HepG2 (cell line): ENCODE data around the gene TNFAIP8L2. TPM values are rescaled to one million over a fixed set of nuclear protein-coding genes. Genes with fewer than 3 reads are reported as not detected.

Source experiments
- ATF6 ChIP-seq: sonication (generic); formaldehyde crosslinking; conservative IDR thresholded peaks from 2 replicates; pipeline ENCODE4 v1.4.0; 2020; ENCODE audit warnings: missing genetic modification reagents
- GRHL1 ChIP-seq: sonication (generic); formaldehyde crosslinking; conservative IDR thresholded peaks from 2 replicates; pipeline ENCODE4 v1.8.0; 2022; ENCODE audit warnings: missing genetic modification reagents
- MAF1 ChIP-seq: sonication (generic); formaldehyde crosslinking; IDR thresholded peaks from 2 replicates; pipeline ENCODE4 v1.5.0; 2020; ENCODE audit warnings: missing genetic modification reagents, borderline replicate concordance
- MTA1 ChIP-seq: sonication (generic); formaldehyde crosslinking; IDR thresholded peaks from 2 replicates; pipeline ENCODE4 v1.4.0; 2020; ENCODE audit warnings: missing genetic modification reagents, mild to moderate bottlenecking, borderline replicate concordance
- PBX3 ChIP-seq: sonication (generic); formaldehyde crosslinking; IDR thresholded peaks from 2 replicates; pipeline ENCODE4 v1.8.1; 2023; ENCODE audit warnings: missing genetic modification reagents, inconsistent platforms, borderline replicate concordance
- POLR2A ChIP-seq, 2 experiments: IDR thresholded peaks; 2 replicates each; pipeline ENCODE4 v1.6.1; 2011; ENCODE audit warnings: low read depth in 2 of 2, low read length in 2 of 2, mild to moderate bottlenecking in 1 of 2, moderate library complexity in 1 of 2; ENCODE audit not compliant: insufficient read depth in 1 of 2
- RXRA ChIP-seq: sonication (generic); formaldehyde crosslinking; IDR thresholded peaks from 2 replicates; pipeline ENCODE4 v1.5.1; 2020; ENCODE audit warnings: missing genetic modification reagents
- UBTF ChIP-seq: sonication (generic); formaldehyde crosslinking; IDR thresholded peaks from 2 replicates; pipeline ENCODE4 v1.4.0; 2020; ENCODE audit warnings: mild to moderate bottlenecking, missing genetic modification reagents
- ZNF264 ChIP-seq: sonication (generic); formaldehyde crosslinking; IDR thresholded peaks from 2 replicates; pipeline ENCODE4 v1.4.0; 2020; ENCODE audit warnings: missing genetic modification reagents
- ZNF333 ChIP-seq: sonication (generic); formaldehyde crosslinking; IDR thresholded peaks from 2 replicates; pipeline ENCODE4 v1.4.0; 2020; ENCODE audit warnings: mild to moderate bottlenecking, missing genetic modification reagents, borderline replicate concordance
- ZNF496 ChIP-seq: sonication (generic); formaldehyde crosslinking; IDR thresholded peaks from 2 replicates; pipeline ENCODE4 v1.8.1; 2023; ENCODE audit warnings: mild to moderate bottlenecking, moderate library complexity, missing genetic modification reagents; ENCODE audit not compliant: insufficient replicate concordance
- ZNF766 ChIP-seq: sonication (generic); formaldehyde crosslinking; IDR thresholded peaks from 2 replicates; pipeline ENCODE4 v1.5.0; 2020; ENCODE audit warnings: missing genetic modification reagents, borderline replicate concordance
- ZSCAN12 ChIP-seq: sonication (generic); formaldehyde crosslinking; IDR thresholded peaks from 2 replicates; pipeline ENCODE4 v1.9.0; 2021; ENCODE audit warnings: mild to moderate bottlenecking, missing genetic modification reagents
- polyA plus RNA-seq, 8 experiments: library from polyadenylated mRNA; depleted of rRNA in 3 of 8; stranded (reverse) in 7 of 8; unstranded in 1 of 8; fragments of >200 nt; fragmentation: Illumina TruSeq in 4 of 8; extraction: Trizol in 4 of 8; gene quantifications; 2 replicates each; pipeline versions ENCODE4 v1.2.1 to v1.2.3, GENCODE V29; 2011 to 2016; ENCODE audit warnings: low read depth in 4 of 8, missing spikeins in 1 of 8, mixed read lengths in 1 of 8; ENCODE audit not compliant: insufficient read depth in 1 of 8
- total RNA-seq, 5 experiments: library from RNA; depleted of rRNA; stranded (reverse); fragments of >200 nt; fragmentation: Illumina TruSeq; extraction: Trizol; gene quantifications; 2 replicates each; pipeline ENCODE4 v1.2.3, GENCODE V29; 2016; ENCODE audit warnings: low read depth in 1 of 5
- TF ChIP-seq, protein P1 (sequence below): IDR thresholded peaks from 2 replicates; pipeline ENCODE4 v1.6.1; 2016
- TF ChIP-seq, protein P2 (sequence below): sonication (generic); formaldehyde crosslinking; IDR thresholded peaks from 2 replicates; pipeline ENCODE4 v1.8.1; 2023; ENCODE audit warnings: mild to moderate bottlenecking, missing genetic modification reagents

TNFAIP8L2 gene
- total and polyA plus RNA-seq, 2 of the 13 experiments (the other 11 are each of a cell fraction or from before 2014, with no cell fraction given): not detected

DNA sequence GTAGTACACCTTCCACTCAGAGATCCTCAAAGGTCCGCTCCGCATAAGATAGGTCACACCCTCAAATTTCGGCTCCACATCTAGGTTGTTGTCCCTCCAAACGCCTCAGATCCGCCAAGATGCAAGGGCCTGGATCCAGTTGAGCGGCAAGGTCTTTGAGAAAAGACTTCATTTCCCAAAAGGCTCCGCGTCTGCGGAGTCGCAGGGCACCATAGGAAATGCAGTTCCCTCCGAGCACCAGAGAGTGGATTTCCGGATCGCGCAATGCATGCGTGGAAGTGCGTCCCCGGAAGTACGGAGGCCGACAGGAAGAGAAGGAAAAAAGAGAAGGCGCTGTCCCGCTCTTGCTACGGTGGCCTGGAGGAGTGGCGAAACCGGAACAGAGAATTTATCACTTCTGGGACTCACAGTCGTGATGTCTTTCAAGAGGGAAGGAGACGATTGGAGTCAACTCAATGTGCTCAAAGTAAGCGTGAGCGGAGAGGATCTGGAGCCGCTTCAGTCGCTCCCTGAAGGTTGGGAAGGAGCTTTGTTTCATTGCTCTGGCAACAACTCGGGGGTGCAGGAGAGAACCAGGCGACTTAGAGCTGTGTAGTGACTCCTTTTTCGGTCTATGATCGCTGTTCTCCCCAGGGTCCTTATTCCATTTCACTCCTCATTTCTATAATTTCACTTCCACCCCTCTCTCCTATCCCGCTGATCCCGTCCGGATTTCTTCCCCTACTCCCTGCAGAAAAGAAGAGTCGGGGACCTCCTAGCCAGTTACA lies 9.5 kb downstream of the TNFAIP8L2 start, which contains the start of the genes LYSMD1 and SCNM1 (continued):
- TF ChIP-seq ATF6 (CRISPR knock-in tag): 0 out of 2 replicates have a peak, but pooled peaks have one; percentile 72
- 0 out of 2 replicates have a peak, but pooled peaks have one; percentile 42 for TF ChIP-seq RXRA (CRISPR knock-in tag)
- 0 out of 2 replicates have a peak, but pooled peaks have one; percentile 57 for TF ChIP-seq ZSCAN12 (CRISPR knock-in tag)
- TF ChIP-seq, protein P1, sequence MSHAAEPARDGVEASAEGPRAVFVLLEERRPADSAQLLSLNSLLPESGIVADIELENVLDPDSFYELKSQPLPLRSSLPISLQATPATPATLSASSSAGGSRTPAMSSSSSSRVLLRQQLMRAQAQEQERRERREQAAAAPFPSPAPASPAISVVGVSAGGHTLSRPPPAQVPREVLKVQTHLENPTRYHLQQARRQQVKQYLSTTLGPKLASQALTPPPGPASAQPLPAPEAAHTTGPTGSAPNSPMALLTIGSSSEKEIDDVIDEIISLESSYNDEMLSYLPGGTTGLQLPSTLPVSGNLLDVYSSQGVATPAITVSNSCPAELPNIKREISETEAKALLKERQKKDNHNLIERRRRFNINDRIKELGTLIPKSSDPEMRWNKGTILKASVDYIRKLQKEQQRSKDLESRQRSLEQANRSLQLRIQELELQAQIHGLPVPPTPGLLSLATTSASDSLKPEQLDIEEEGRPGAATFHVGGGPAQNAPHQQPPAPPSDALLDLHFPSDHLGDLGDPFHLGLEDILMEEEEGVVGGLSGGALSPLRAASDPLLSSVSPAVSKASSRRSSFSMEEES (CRISPR knock-in tag): no peak; the same call in none of the 2 replicates
- no peak for TF ChIP-seq MTA1 (CRISPR knock-in tag)
- peak; percentile 71; the same call in 1 of the 2 replicates for TF ChIP-seq ZNF766 (CRISPR knock-in tag)
- TF ChIP-seq POLR2A (IDR thresholded peaks at IDR 0.05; ENCODE audit: insufficient read depth in 1 of 2, low read depth in 2 of 2, low read length in 2 of 2): peak; percentile 63 to 73
- TF ChIP-seq PBX3 (CRISPR knock-in tag): no peak; the same call in 1 of the 2 replicates
- no peak for TF ChIP-seq GRHL1 (CRISPR knock-in tag)
- TF ChIP-seq UBTF: peak; percentile 28; the same call in 1 of the 2 replicates
- TF ChIP-seq ZNF496 (CRISPR knock-in tag): no peak
- no peak for TF ChIP-seq ZNF264 (CRISPR knock-in tag)
- TF ChIP-seq, protein P2, sequence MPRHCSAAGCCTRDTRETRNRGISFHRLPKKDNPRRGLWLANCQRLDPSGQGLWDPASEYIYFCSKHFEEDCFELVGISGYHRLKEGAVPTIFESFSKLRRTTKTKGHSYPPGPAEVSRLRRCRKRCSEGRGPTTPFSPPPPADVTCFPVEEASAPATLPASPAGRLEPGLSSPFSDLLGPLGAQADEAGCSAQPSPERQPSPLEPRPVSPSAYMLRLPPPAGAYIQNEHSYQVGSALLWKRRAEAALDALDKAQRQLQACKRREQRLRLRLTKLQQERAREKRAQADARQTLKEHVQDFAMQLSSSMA: peak; percentile 99
- TF ChIP-seq ZNF333 (CRISPR knock-in tag): no peak
- peak; percentile 67; the same call in 1 of the 2 replicates for TF ChIP-seq MAF1 (CRISPR knock-in tag)
